ENCODE data around the gene IGSF5. TPM values are rescaled to one million over a fixed set of nuclear protein-coding genes. Genes with fewer than 3 reads are reported as not detected.

The IGSF5 gene
- polyA plus RNA-seq, 1 donor (not counting 4 experiments of a cell fraction or from before 2014, with no cell fraction given) = not detected

DNA sequence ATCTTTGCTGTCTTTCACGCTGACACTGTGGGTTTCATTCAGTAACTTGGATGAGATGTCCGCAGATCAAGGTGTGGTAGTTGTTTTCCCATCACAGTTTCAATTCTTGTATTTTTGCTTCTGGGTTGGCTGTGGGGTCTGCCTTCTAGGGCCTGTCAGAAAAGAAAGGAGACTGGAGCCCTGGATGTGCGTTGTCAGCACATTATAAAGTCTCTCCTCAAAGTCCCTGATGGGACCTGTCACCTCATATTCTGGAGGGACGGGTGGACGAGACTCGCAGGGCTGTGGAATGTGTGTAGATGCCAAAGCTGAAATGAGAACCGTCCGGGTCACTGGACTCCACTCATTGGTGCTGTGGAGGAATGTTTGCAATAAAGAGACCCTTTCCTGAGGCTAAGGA is 11.3 kb downstream of the IGSF5 start:
- Histone ChIP-seq H3K36me3 (ENCODE audit: control insufficient read depth in 2 of 2, extremely low read depth in 1 of 2, insufficient read depth in 2 of 2, low read length in 2 of 2) (no peaks in the 10 kb centered on the region), H3K4me3 (ENCODE audit: control insufficient read depth in 2 of 3, extremely low read depth in 1 of 3, insufficient read depth in 2 of 3, low read depth in 1 of 3, low read length in 3 of 3) (no peak overlapping the region)
- no peak for FAIRE-seq

DNA sequence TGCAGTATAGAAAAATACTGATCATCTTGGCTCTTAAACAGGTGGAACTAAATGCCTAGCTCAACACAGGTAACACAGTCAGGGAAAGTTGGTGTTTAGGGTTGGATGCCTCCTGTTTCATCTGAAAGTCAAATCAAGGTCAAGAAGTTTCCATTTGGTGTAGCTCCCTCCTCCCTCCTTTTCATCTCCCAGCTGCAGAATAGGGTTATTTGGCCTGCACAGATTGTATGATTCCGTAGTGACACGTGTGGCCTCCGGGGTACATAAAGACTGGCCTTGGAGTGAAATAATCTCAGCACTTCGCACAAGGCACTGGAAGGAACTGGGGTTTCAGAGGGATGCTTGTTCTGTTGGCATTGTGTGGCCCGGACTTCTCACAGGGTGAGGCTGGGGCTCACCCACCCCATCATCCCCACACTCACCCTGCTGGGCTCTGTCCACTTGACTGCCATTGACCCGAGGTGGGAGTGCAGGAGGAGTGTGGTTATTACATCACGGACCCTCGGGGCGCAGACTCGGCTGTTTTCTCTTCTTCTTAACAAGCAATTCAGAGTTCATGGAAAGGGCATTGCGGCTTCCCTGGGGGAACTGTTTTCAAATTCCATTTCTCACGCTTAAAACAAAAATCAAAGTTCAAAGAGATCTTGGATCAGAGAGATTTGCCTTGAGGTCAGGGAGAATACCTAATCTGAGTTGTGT is 18.4 kb downstream of the IGSF5 start:
- Histone ChIP-seq H3K4me3 (ENCODE audit: control insufficient read depth in 2 of 3, extremely low read depth in 1 of 3, insufficient read depth in 2 of 3, low read depth in 1 of 3, low read length in 3 of 3) (no peak overlapping the region), H3K4me1 (ENCODE audit: control insufficient read depth, extremely low read depth, insufficient read depth, low read length) (no peaks in the 10 kb centered on the region), H3K79me2 (ENCODE audit: control insufficient read depth, insufficient read depth, low read length) (no peaks in the 10 kb centered on the region), H3K9me1 (ENCODE audit: control insufficient read depth, extremely low read depth, insufficient read depth, low read length) (no peaks in the 10 kb centered on the region), H3K4me2 (ENCODE audit: control insufficient read depth, extremely low read depth, insufficient read depth, low read depth, low read length) (no peak overlapping the region), H4K20me1 (ENCODE audit: control insufficient read depth, extremely low read depth, insufficient read depth, low read length) (no peaks in the 10 kb centered on the region), H3K9ac (ENCODE audit: control insufficient read depth, extremely low read depth, insufficient read depth, low read length) (no peak overlapping the region), H3K27me3 (ENCODE audit: control insufficient read depth, extremely low read depth, insufficient read depth, low read length) (no peaks in the 10 kb centered on the region), H3K9me3 (ENCODE audit: control insufficient read depth, low read depth, low read length) (no peaks in the 10 kb centered on the region), H2AFZ (ENCODE audit: control insufficient read depth, low read length) (no peak overlapping the region), H3K36me3 (ENCODE audit: control insufficient read depth in 2 of 2, extremely low read depth in 1 of 2, insufficient read depth in 2 of 2, low read length in 2 of 2) (no peaks in the 10 kb centered on the region), H3K27ac (ENCODE audit: control insufficient read depth, insufficient read depth, low read length) (no peak overlapping the region)
- FAIRE-seq = no peak
- TF ChIP-seq, protein P1, sequence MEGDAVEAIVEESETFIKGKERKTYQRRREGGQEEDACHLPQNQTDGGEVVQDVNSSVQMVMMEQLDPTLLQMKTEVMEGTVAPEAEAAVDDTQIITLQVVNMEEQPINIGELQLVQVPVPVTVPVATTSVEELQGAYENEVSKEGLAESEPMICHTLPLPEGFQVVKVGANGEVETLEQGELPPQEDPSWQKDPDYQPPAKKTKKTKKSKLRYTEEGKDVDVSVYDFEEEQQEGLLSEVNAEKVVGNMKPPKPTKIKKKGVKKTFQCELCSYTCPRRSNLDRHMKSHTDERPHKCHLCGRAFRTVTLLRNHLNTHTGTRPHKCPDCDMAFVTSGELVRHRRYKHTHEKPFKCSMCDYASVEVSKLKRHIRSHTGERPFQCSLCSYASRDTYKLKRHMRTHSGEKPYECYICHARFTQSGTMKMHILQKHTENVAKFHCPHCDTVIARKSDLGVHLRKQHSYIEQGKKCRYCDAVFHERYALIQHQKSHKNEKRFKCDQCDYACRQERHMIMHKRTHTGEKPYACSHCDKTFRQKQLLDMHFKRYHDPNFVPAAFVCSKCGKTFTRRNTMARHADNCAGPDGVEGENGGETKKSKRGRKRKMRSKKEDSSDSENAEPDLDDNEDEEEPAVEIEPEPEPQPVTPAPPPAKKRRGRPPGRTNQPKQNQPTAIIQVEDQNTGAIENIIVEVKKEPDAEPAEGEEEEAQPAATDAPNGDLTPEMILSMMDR (optimal IDR thresholded peaks at IDR 0.05 in 1 of 3, IDR thresholded peaks at IDR 0.05 in 1 of 3, conservative IDR thresholded peaks at IDR 0.05 in 1 of 3; ENCODE audit: extremely low read depth in 1 of 3, insufficient read depth in 2 of 3, low read length in 3 of 3) = no peak
- TF ChIP-seq EZH2 (IDR thresholded peaks at IDR 0.05; ENCODE audit: low read length) = no peak
- DNase-seq (ENCODE audit: low read depth, low spot score) = no peak
- dilution Hi-C loops (cut with MboI; ENCODE audit: extremely low pct_ligation_motif_present, low sequenced_read_pairs) = no loop called here

More for the DNA sequence above, 11.3 kb downstream of the IGSF5 start:
- dilution Hi-C loops (cut with MboI; ENCODE audit: extremely low pct_ligation_motif_present, low sequenced_read_pairs) = no loop called here
- no peak overlapping the region for H3K9ac ChIP-seq (ENCODE audit: control insufficient read depth, extremely low read depth, insufficient read depth, low read length)
- no peaks in the 10 kb centered on the region for H3K4me1 ChIP-seq (ENCODE audit: control insufficient read depth, extremely low read depth, insufficient read depth, low read length)
- no peaks in the 10 kb centered on the region for H3K79me2 ChIP-seq (ENCODE audit: control insufficient read depth, insufficient read depth, low read length)
- peaks cover 4% of the 10 kb centered on the region for H3K9me3 ChIP-seq (ENCODE audit: control insufficient read depth, low read depth, low read length)
- no peak for TF ChIP-seq EZH2 (IDR thresholded peaks at IDR 0.05; ENCODE audit: low read length)
- TF ChIP-seq, protein P1 (optimal IDR thresholded peaks at IDR 0.05 in 1 of 3, IDR thresholded peaks at IDR 0.05 in 1 of 3, conservative IDR thresholded peaks at IDR 0.05 in 1 of 3; ENCODE audit: extremely low read depth in 1 of 3, insufficient read depth in 2 of 3, low read length in 3 of 3) = no peak
- H3K4me2 ChIP-seq (ENCODE audit: control insufficient read depth, extremely low read depth, insufficient read depth, low read depth, low read length) = no peak overlapping the region
- H2AFZ ChIP-seq (ENCODE audit: control insufficient read depth, low read length) = no peak overlapping the region
- no peaks in the 10 kb centered on the region for H3K9me1 ChIP-seq (ENCODE audit: control insufficient read depth, extremely low read depth, insufficient read depth, low read length)
- no peak overlapping the region for H3K27ac ChIP-seq (ENCODE audit: control insufficient read depth, insufficient read depth, low read length)
- DNase-seq (ENCODE audit: low read depth, low spot score) = no peak
- H4K20me1 ChIP-seq (ENCODE audit: control insufficient read depth, extremely low read depth, insufficient read depth, low read length) = no peaks in the 10 kb centered on the region
- no peaks in the 10 kb centered on the region for H3K27me3 ChIP-seq (ENCODE audit: control insufficient read depth, extremely low read depth, insufficient read depth, low read length)

All from keratinocyte (primary cell).